Central memory CD8-positive, alpha-beta T cell (primary cell): ENCODE results near the gene CCDC12.

Experiments used
- ATAC-seq: fragments of 150-1000 bp; cut with Tn5 transposase; replicated peaks from 2 replicates; pipeline ENCODE4 v1.10.0; 2022; ENCODE audit warnings: mild to moderate bottlenecking, moderate FRiP score, moderate number of reproducible peaks; ENCODE audit not compliant: poor library complexity, severe bottlenecking; ENCODE audit errors: extremely low read depth
- DNase-seq, 2 donors: peaks; one replicate each; pipeline ENCODE4 v3.0.0; 2021; ENCODE audit warnings: low spot score in 2 of 2
- H3K27ac Mint-ChIP-seq: one replicate; pipeline ENCODE4 v1.8.0; 2022; ENCODE audit warnings: low read depth, mild to moderate bottlenecking, moderate library complexity, mixed read lengths
- H3K27me3 Mint-ChIP-seq: one replicate; pipeline ENCODE4 v1.8.0; 2022; ENCODE audit warnings: mixed read lengths
- H3K36me3 Mint-ChIP-seq: one replicate; pipeline ENCODE4 v1.8.0; 2022; ENCODE audit warnings: mild to moderate bottlenecking, moderate library complexity, mixed read lengths; ENCODE audit not compliant: insufficient read depth
- H3K4me1 Mint-ChIP-seq: one replicate; pipeline ENCODE4 v1.8.0; 2022; ENCODE audit warnings: mixed read lengths
- H3K4me3 Mint-ChIP-seq: one replicate; pipeline ENCODE4 v1.8.0; 2022; ENCODE audit warnings: mild to moderate bottlenecking, moderate library complexity, mixed read lengths
- H3K9me3 Mint-ChIP-seq: one replicate; pipeline ENCODE4 v1.8.0; 2022; ENCODE audit warnings: mixed read lengths

CCDC12 gene

DNA sequence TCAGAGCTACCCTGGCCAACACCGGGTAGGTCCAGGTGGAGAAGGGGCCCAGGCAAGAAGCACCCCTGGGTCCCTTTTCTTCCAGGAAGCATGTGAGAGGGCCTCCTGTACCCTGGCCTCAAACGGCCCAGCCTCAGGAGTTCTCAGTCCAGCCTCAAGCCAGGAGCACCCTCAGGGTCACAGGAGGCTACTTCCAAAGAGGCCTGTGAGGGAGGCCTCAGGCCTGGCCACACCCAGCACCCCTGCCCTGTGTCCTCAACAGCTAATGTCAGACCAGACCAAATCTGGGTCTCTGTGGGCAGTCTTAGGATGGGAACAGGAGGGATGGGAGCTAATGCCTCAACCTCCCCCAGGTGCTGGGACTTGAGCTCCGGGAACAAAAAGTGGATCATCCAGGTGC is 75.5 kb downstream of the CCDC12 start:
- ATAC-seq, result no peak
- no peaks in the 10 kb centered on the region for H3K9me3 Mint-ChIP-seq
- DNase-seq, result no peak
- H3K27ac Mint-ChIP-seq, result no peak overlapping the region
- no peaks in the 10 kb centered on the region for H3K27me3 Mint-ChIP-seq
- peaks cover 3% of the 10 kb centered on the region for H3K36me3 Mint-ChIP-seq
- no peaks in the 10 kb centered on the region for H3K4me1 Mint-ChIP-seq
- no peak overlapping the region for H3K4me3 Mint-ChIP-seq

GRCh38 chr3:46900356-46900755 is 76.2 kb downstream of the CCDC12 start:
- no peak for DNase-seq
- H3K9me3 Mint-ChIP-seq, result no peaks in the 10 kb centered on the region
- peaks cover 2% of the 10 kb centered on the region for H3K4me1 Mint-ChIP-seq
- H3K27ac Mint-ChIP-seq, result no peak overlapping the region
- no peaks in the 10 kb centered on the region for H3K27me3 Mint-ChIP-seq
- no peak overlapping the region for H3K4me3 Mint-ChIP-seq
- H3K36me3 Mint-ChIP-seq, result peaks cover 3% of the 10 kb centered on the region
- no peak for ATAC-seq

- Mint-ChIP-seq H3K4me3 (no peak overlapping the region), H3K27ac (no peak overlapping the region), H3K9me3 (no peaks in the 10 kb centered on the region), H3K4me1 (peaks cover 5% of the 10 kb centered on the region), H3K36me3 (peaks cover 3% of the 10 kb centered on the region), H3K27me3 (no peaks in the 10 kb centered on the region)
- DNase-seq (no peak), ATAC-seq (no peak)
Observed at GRCh38 chr3:46900007-46900292, 76.6 kb downstream of the CCDC12 start.

DNA sequence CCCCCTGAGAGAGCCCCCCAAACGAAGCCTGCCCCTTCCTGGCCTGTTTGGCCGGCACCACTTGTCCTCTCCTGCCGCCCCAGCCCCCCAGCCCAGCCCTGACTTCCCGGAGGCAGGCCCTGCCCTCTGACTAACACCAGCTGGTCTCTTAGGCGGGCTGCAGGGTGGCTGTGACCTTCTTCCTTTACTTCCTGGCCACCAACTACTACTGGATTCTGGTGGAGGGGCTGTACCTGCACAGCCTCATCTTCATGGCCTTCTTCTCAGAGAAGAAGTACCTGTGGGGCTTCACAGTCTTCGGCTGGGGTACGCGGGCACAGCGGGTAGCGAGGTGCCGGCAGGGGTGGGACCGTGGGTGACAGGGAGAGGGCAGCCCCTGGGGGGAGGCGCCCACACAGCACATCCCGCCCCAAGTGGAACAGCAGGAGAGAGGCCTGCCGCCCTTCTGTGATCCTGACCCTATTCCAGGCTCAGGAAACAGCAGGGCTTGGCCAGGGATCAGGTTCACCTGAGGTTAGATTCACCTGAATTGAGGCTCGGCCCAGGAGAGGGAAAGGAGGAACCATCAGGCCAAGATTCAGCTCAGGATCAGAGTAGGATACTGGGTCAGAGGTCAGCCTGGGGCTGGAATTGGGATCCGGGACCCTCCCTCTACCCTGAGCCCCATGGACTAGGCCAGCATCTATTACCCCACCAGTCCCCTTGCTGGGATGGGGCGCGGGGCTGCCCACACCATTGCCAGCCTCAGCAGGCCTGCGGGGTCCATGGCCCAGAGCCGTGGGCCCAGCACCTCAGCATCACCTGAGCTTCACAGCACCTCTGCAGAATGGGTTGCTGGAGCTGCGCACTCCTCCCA is 77.2 kb downstream of the CCDC12 start:
- H3K9me3 Mint-ChIP-seq, result no peaks in the 10 kb centered on the region
- no peak for ATAC-seq
- DNase-seq, result no peak
- peaks cover 5% of the 10 kb centered on the region for H3K36me3 Mint-ChIP-seq
- H3K4me3 Mint-ChIP-seq, result no peak overlapping the region
- H3K27me3 Mint-ChIP-seq, result no peaks in the 10 kb centered on the region
- H3K27ac Mint-ChIP-seq, result no peak overlapping the region
- H3K4me1 Mint-ChIP-seq, result peaks cover 5% of the 10 kb centered on the region

- no peak for DNase-seq
- H3K4me3 Mint-ChIP-seq, result no peak overlapping the region
- H3K27me3 Mint-ChIP-seq, result peaks cover 7% of the 10 kb centered on the region
- H3K9me3 Mint-ChIP-seq, result no peaks in the 10 kb centered on the region
- peaks cover 5% of the 10 kb centered on the region for H3K36me3 Mint-ChIP-seq
- peaks cover 5% of the 10 kb centered on the region for H3K4me1 Mint-ChIP-seq
- no peak for ATAC-seq
- H3K27ac Mint-ChIP-seq, result no peak overlapping the region
Observed at GRCh38 chr3:46898321-46899150, 78.0 kb downstream of the CCDC12 start.

- H3K27ac Mint-ChIP-seq, result no peak overlapping the region
- no peaks in the 10 kb centered on the region for H3K9me3 Mint-ChIP-seq
- DNase-seq (no peak), ATAC-seq (no peak)
- H3K4me3 Mint-ChIP-seq, result no peak overlapping the region
- H3K36me3 Mint-ChIP-seq, result peaks cover 5% of the 10 kb centered on the region
- peaks cover 5% of the 10 kb centered on the region for H3K4me1 Mint-ChIP-seq
- H3K27me3 Mint-ChIP-seq, result peaks cover 14% of the 10 kb centered on the region
Observed at GRCh38 chr3:46897829-46898320, 78.7 kb downstream of the CCDC12 start.

GRCh38 chr3:46897031-46897430 is 79.5 kb downstream of the CCDC12 start:
- H3K9me3 Mint-ChIP-seq, result no peaks in the 10 kb centered on the region
- H3K4me3 Mint-ChIP-seq, result no peak overlapping the region
- peaks cover 19% of the 10 kb centered on the region for H3K27me3 Mint-ChIP-seq
- no peak overlapping the region for H3K27ac Mint-ChIP-seq
- peaks cover 5% of the 10 kb centered on the region for H3K36me3 Mint-ChIP-seq
- ATAC-seq (no peak), DNase-seq (no peak)
- peaks cover 5% of the 10 kb centered on the region for H3K4me1 Mint-ChIP-seq

DNA sequence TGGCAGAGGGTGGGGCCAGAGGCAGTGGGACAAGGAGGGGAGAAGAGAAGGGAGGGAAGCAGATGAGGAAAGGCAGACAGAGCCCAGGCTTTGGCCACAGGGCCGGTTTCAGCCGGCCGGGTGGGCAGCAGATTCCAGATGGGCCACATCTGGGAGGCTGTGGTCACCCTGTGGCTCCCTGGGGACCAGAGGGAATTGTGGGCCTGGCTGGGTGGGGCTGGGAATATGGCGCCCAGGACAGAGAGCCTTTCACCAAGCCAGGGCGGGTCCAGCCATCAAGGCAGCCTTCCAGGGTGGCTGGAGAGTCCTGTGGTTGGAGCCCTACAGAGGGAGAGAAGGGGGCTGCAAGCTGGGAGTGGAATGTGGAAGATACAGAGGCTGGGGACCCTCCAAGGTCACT is 80.2 kb downstream of the CCDC12 start:
- peaks cover 25% of the 10 kb centered on the region for H3K27me3 Mint-ChIP-seq
- H3K9me3 Mint-ChIP-seq, result no peaks in the 10 kb centered on the region
- peaks cover 5% of the 10 kb centered on the region for H3K4me1 Mint-ChIP-seq
- ATAC-seq (no peak), DNase-seq (no peak)
- no peak overlapping the region for H3K27ac Mint-ChIP-seq
- H3K4me3 Mint-ChIP-seq, result no peak overlapping the region
- H3K36me3 Mint-ChIP-seq, result peaks cover 5% of the 10 kb centered on the region

DNA sequence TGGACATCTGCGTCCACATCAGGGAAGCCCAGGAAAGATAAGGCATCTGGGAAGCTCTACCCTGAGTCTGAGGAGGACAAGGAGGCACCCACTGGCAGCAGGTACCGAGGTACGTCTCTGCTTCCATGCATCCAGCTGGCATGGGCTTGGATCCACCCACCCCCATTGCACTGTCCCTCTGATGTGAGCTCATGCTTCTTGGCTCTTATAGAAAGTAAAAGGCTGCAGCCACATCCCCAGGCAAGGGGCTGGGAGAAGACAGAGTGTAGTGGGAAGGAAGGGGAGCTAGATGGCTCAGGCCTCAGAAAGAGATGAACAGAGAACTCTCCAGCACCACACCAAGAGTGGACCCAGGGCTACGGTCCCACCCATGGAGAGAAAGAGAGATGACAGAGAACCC is 80.8 kb downstream of the CCDC12 start:
- Mint-ChIP-seq H3K9me3 (no peaks in the 10 kb centered on the region), H3K4me1 (peaks cover 5% of the 10 kb centered on the region), H3K4me3 (no peak overlapping the region), H3K27ac (no peak overlapping the region), H3K36me3 (peaks cover 5% of the 10 kb centered on the region), H3K27me3 (peaks cover 32% of the 10 kb centered on the region)
- DNase-seq, result no peak
- no peak for ATAC-seq

- Mint-ChIP-seq H3K4me1 (peaks cover 5% of the 10 kb centered on the region), H3K4me3 (no peak overlapping the region), H3K27me3 (peaks cover 37% of the 10 kb centered on the region), H3K36me3 (peaks cover 5% of the 10 kb centered on the region), H3K9me3 (no peaks in the 10 kb centered on the region), H3K27ac (no peak overlapping the region)
- peak; percentile 70 to 72 for DNase-seq
- ATAC-seq, result peak; percentile 69
Observed at GRCh38 chr3:46895204-46895660, 81.3 kb downstream of the CCDC12 start.

GRCh38 chr3:46894256-46894655 is 82.3 kb downstream of the CCDC12 start:
- ATAC-seq (no peak), DNase-seq (no peak)
- Mint-ChIP-seq H3K36me3 (peaks cover 5% of the 10 kb centered on the region), H3K27me3 (peaks cover 47% of the 10 kb centered on the region), H3K27ac (no peak overlapping the region), H3K9me3 (no peaks in the 10 kb centered on the region), H3K4me1 (peaks cover 5% of the 10 kb centered on the region), H3K4me3 (no peak overlapping the region)

GRCh38 chr3:46893763-46894162 is 82.8 kb downstream of the CCDC12 start:
- Mint-ChIP-seq H3K4me1 (peaks cover 5% of the 10 kb centered on the region), H3K9me3 (no peaks in the 10 kb centered on the region), H3K27ac (no peak overlapping the region), H3K4me3 (no peak overlapping the region), H3K27me3 (peaks cover 50% of the 10 kb centered on the region), H3K36me3 (peaks cover 4% of the 10 kb centered on the region)
- DNase-seq, result no peak
- ATAC-seq, result no peak
